Breast epithelium (tissue), 3 donors: Measurements from ENCODE around the gene CEP170.

Experiments
- CTCF ChIP-seq, 3 donors: fragments of 450-650 bp; IDR thresholded peaks; one replicate each; pipeline ENCODE4 v1.5.1; 2016 to 2017; ENCODE audit warnings: antibody characterized with exemption in 3 of 3, mild to moderate bottlenecking in 3 of 3, moderate library complexity in 3 of 3
- POLR2A ChIP-seq: fragments of 450-650 bp; IDR thresholded peaks from one replicate; pipeline ENCODE4 v1.6.1; 2016; ENCODE audit warnings: antibody characterized with exemption, mild to moderate bottlenecking, moderate library complexity
- POLR2AphosphoS5 ChIP-seq, 3 donors: sonication (generic); formaldehyde crosslinking; IDR thresholded peaks; one replicate each; pipeline ENCODE4 v1.6.1; 2017; ENCODE audit warnings: antibody characterized with exemption in 3 of 3

GRCh38 chr1:243286409-243287122 lies 31.5 kb upstream of the CEP170 start:
- TF ChIP-seq CTCF (IDR thresholded peaks at IDR 0.05), result no peak
- no peak for TF ChIP-seq POLR2A
- TF ChIP-seq POLR2AphosphoS5 (IDR thresholded peaks at IDR 0.05), result no peak
